ENCODE measurements around the gene PURB.
"Not testable (repeated sequence)": the region's sequence is repeated elsewhere in the genome, so short reads cannot be mapped to it uniquely, and the experiment has no call there.

The PURB gene

DNA sequence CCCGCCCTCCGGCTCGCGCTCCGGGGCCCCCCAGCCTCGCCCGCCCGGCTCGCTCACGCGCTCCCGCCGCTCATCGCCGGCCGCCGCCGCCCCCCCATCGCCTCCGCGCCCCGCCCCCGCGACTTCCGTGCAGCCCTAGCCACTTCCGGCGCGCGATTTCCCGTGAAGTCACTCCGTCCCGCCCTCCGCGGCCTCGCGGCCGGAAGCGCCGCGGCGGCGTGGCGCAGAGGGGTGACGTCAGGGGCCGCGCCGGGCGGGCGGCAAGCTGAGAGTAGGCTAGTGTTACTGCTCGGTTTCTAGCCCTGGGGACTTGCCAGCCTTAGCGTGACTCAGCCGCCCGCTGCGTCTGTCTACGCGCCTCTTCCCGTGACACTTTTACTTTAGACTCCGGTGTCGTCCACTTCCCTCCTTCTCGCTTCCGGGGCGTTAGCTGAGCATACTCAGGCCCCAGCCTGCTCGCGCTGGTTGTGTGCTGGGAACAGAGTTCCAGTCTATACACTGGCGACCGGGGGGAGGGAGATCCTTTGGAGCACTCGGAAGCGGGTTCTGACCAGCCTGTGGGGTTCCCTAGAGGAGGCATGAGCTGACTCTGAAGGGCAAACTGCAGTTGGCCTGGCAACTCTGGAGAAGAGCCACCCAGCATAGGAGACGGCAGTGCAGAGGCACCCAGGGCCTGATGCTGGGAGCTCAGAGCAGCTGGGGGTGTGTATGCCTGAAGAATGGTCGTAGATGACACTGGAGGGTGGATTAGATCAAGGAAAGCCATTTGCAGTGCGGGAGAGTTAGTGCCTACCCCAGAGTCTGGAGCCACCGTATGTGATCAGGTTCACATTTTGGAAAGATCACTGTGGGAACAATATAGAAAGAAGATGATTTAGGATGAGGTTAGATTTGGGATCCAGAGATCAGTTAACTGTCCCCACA, at the start of gene PURB:
Gene PURB, minus strand, starts transcription at position 137 of the 924 bp plus-strand sequence. CDS start 182 bp downstream, outside the sequence.
- DNase-seq (ENCODE audit: low read depth in 2 of 2) = peak; percentile 91 to 97

DNA sequence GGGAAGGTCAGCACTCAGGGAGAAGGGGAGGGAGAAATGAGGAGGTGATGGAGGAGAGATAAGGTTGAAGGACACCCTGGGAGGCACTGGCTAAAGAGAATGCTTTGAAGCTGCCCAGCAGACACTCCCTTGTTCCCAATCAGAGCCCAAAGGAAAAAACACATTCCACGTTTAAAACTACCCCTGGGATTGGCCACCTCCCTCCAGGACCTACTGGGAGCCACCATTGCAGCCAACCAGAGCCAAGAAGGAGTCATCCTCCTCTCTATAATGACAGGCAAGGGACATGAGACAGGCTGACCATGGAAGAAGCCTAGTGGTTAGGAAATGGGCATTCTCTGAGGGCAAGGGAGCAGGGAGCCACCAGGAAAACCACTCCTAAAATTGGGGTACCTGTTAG, 49.7 kb upstream of the PURB start:
- no peak for DNase-seq (ENCODE audit: low read depth in 2 of 2)

DNA sequence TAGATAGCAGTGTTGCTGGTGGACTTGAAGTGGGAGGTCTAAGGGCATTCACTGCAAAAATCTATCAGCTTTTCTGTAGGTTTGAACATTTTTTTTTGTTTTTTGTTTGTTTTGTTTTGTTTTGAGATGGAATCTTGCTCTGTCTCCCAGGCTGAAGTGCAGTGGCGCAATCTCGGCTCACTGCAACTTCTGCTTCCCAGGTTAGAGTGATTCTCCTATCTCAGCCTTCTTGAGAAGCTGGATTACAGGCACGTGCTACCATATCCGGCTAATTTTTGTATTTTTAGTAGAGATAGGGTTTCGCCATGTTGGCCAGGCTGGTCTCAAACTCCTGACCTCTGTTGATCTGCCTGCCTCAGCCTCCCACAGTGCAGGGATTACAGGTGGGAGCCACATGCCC, 49.2 kb upstream of the PURB start:
- DNase-seq (ENCODE audit: low read depth in 2 of 2) = not testable (repeated sequence)

GRCh38 chr7:44930921-44931320, 45.6 kb upstream of the PURB start:
- no peak for DNase-seq (ENCODE audit: low read depth in 2 of 2)

- DNase-seq (ENCODE audit: low read depth in 2 of 2) = no peak
Measured at GRCh38 chr7:44922351-44922694, 37.0 kb upstream of the PURB start.

- peak; percentile 82 to 88 for DNase-seq (ENCODE audit: low read depth in 2 of 2)
Measured at GRCh38 chr7:44921607-44922350, 36.4 kb upstream of the PURB start.

GRCh38 chr7:44920119-44920518, 34.8 kb upstream of the PURB start:
- no peak for DNase-seq (ENCODE audit: low read depth in 2 of 2)

GRCh38 chr7:44918029-44918428, 32.7 kb upstream of the PURB start:
- no peak for DNase-seq (ENCODE audit: low read depth in 2 of 2)

DNA sequence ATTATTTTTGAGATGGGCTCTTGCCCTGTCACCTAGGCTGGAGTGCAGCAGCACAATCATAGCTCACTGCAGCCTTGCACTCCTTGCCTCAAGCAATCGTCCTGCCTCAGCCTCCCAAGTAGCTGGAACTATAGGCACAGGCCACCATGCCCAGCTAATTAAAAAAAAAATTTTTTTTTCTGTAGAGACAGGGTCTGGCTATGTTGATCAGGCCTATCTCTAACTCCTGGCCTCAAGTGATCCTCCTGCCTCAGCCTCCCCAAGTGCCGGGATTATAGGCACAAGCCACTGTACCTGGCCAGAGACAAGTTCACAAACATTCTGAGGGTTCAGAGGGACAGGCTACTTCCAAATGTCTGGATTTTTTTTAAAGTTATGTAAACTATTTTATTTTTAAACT, 32.1 kb upstream of the PURB start:
- no peak for DNase-seq (ENCODE audit: low read depth in 2 of 2)

DNA sequence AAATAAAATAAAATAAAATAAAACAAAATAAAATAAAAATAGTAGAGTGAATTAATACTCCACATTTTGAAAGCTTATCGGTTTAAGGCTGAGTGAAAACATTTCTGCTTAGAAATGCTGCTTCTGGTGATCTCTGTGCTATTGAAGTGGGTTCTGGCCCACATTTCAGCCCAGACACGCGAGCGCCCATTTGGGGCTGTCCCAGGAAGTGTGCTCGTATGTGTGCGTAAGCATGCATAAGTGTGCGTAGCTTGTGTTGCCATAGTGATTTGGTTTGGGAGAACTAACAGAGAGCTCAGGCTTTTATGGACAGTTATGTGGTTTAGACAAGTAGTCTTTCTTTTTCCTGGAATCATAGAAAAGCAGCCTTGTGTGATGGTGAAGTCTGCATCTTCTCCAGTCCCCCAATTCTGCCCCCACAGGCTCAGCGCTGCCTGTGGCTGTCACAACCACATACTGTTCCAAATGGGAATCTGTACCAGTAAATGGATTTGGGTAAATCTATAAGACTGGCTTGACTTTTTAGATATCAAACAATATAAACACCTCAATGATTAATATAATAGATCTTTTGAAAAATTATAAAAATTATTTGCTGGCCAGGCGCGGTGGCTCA, 29.8 kb upstream of the PURB start:
- DNase-seq (ENCODE audit: low read depth in 2 of 2) = peak; percentile 60 to 65

DNA sequence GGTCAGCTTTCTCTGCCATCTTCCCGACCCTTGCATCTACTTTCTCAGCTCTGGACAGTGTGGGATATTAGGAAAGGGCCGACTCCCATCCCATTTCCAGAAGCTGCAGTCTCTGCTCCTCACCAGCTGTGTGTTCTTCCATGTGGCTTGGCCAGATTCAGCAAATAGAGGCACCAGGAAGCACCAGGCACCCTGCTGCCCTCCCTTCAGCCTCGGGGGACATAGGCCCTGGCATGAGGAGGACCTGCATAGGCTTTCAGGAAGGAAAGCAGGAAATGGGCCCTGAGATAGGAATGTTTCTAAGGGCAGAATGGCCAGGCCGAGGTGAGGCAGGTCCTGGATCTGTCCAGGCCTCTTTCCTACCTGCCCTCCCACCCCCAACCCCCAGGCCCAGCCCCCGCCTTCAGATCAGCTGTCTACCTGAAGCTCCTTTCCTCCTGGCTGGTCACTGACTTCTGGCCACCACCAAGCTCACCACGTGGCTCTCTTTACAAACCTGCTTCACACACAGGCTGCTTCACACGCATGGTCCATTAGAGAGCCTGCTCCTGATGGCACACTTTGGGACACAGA, 27.5 kb upstream of the PURB start:
- DNase-seq (ENCODE audit: low read depth in 2 of 2) = no peak

- no peak for DNase-seq (ENCODE audit: low read depth in 2 of 2)
Measured at GRCh38 chr7:44911911-44912310, 26.6 kb upstream of the PURB start.

- no peak for DNase-seq (ENCODE audit: low read depth in 2 of 2)
Measured at GRCh38 chr7:44909596-44910389, 24.5 kb upstream of the PURB start.

DNA sequence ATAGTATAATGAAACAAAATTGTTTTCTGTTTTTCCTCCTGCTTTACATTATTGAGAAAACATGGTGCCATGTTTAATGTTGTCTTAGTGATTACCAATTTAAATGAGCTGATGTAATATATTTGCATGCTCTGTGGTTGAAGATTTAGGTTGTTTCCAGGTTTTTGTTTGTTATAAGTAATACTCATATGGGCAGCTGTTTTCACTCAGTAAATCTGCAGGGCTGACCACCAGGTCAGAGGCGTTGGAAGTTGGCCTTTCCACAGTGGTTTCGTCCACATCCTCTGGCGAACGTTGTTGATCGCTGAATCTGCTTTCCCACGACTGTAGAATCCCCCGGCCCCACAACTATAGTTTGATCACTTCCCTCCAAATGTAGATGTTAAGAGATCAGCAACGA, 21.6 kb upstream of the PURB start:
- DNase-seq (ENCODE audit: low read depth in 2 of 2) = no peak

GRCh38 chr7:44905002-44905635, 19.8 kb upstream of the PURB start:
- no peak for DNase-seq (ENCODE audit: low read depth in 2 of 2)

DNA sequence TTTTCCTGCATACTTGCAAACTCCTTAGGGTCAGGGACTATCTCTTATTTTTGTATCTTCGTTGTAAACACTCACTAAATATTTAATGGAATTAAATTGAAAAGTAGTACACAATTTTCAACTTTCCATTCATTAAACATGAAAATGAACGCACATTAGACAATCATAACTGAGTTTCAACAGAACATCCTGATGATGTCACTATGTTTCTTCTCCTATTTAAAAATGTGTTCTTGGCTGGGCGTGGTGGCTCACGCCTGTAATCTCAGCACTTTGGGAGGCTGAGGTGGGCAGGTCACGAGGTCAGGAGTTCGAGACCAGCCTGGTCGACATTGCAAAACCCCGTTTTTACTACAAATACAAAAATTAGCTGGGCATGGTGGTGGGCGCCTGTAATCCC, 14.1 kb upstream of the PURB start:
- no peak for DNase-seq (ENCODE audit: low read depth in 2 of 2)

DNA sequence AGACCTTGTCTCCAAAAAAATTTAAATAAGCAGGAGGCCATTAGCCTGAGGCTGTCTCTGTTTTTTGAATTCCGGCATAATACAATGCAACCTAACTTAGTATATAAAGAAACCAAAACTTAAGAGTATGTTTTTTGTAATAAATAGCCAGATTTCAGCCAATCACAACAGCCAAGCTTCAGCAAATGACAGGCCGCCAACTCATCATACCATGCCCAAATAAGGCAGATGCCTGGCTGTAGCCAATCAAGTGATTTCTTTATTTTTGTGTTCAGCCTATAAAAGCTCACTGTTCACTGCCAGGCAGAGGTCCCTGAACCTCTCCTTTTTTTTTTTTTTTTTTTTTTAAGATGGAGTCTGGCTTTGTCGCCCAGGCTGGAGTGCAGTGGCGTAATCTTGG, 12.7 kb upstream of the PURB start:
- DNase-seq (ENCODE audit: low read depth in 2 of 2) = no peak

DNA sequence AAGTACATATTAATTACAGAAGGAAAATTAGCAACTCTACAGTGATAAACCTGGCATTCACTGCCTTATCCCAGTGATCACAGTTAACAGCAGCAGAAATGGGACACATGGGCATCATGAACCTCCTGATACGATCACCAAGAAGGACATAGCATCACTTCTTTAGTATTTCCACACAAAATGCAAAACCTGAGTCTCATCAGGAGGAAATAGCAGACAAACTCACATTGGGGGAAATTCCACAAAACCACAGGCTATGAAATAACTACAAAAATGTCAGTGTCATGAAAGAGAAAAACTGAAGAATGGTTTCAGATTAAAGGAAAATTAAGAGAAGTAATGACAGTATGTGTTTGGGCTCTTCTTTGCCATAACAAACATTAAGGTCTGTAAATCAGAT, 12.0 kb upstream of the PURB start:
- no peak for DNase-seq (ENCODE audit: low read depth in 2 of 2)

DNA sequence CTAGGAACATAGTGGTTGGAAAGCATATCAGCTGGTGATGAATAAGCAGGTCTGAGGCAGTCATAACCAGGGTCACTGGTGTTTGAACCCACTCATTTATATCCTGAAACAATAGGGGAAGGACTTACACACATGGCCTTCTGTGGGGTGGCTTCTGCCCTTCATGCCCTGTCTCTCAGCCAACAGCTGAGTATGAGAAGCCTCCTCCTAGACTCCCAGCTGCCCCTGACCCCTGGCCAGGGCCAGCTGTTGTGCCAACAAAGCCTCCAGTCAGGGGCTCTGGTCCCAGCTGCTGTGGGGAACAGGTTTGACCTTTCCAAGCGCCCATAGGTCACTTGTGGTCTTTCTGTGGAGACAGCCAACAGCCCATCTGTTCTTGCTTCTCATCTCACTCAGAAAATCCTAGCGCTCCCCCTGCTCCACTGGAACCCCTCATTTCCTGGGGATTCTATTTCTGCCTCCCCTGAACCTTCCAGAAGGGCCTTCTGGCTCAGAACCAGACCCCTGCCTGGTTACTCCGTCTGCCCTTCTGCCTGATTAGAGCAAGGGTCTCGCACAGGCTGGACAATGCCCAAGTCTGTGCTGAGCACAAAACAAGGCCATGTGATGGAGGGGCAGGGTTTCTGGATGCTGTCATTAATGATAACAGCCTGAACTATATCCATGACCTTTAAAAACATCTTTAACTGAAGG, 9.7 kb upstream of the PURB start:
- DNase-seq (ENCODE audit: low read depth in 2 of 2) = no peak

DNA sequence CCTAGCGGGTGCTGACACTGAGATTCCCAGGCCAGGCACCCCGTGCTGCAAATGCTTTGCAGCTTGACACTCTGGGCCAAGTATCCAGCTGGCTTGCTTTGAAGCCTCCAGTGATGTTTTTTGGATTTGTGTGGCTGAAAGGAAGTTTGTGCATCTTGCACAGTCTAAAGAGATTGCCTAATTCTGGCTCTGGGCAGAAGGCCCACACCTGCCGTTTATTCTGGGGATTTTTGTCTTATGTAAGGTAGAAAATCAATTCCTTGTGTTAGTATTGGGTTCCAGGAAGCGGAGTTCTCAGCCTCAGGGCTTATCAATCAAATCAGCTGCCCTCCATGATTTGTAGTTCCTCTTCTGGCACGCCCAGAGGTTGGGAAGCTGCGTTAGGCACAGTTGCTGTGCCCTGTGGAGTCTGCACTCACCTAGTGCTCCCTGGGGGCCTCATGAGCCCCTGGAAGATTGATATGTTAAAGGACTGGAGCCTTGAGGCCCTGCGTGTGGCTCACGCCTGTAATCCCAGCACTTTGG, 8.4 kb upstream of the PURB start:
- DNase-seq (ENCODE audit: low read depth in 2 of 2) = no peak
